Measurements from ENCODE around the gene SEC14L1.

DNA sequence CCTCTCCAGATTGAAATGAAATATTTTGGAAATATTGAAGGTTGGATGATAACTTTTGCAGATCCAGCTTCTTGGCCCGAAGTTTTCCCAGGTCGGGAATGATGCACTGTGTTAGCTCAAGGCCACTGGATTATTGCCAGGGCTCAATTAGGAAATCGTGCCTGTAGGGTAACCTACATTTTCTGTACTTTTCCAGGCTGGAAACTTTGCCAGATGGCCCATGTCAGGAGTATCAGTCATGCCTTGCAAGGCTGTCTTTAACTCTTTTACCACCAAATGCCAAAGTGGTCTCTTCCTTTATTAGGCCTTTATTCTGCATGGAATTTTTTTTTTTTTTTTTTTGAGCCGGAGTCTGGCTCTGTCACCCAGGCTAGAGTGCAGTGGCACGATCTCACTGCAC, 8.9 kb upstream of the SEC14L1 start:
- TF ChIP-seq, protein P1, sequence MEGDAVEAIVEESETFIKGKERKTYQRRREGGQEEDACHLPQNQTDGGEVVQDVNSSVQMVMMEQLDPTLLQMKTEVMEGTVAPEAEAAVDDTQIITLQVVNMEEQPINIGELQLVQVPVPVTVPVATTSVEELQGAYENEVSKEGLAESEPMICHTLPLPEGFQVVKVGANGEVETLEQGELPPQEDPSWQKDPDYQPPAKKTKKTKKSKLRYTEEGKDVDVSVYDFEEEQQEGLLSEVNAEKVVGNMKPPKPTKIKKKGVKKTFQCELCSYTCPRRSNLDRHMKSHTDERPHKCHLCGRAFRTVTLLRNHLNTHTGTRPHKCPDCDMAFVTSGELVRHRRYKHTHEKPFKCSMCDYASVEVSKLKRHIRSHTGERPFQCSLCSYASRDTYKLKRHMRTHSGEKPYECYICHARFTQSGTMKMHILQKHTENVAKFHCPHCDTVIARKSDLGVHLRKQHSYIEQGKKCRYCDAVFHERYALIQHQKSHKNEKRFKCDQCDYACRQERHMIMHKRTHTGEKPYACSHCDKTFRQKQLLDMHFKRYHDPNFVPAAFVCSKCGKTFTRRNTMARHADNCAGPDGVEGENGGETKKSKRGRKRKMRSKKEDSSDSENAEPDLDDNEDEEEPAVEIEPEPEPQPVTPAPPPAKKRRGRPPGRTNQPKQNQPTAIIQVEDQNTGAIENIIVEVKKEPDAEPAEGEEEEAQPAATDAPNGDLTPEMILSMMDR (conservative IDR thresholded peaks at IDR 0.05): no peak
- no peak for TF ChIP-seq ZFX (IDR thresholded peaks at IDR 0.05)

Data from C4-2B (cell line).